ENCODE results near the gene DGKB.

DNA sequence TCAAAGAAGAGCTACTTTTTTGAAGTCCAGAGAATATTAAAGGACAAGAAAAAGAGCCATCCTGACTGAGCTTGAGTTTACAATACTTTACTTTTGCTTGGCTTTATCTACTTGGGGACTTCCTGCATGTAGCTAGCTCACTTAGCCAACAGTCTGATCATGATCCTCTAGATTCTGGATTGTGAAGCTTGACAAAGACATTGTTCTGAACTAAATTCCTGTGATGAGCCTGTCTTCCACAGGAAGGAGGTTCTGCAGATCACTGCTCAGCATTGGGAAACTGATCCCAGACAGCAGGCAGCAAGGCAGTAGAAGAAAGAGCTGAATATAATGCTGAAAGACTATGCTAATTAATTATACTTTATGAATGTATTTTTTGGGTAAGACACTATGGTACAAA lies 296.4 kb downstream of the DGKB start:
- TF ChIP-seq, protein P1, sequence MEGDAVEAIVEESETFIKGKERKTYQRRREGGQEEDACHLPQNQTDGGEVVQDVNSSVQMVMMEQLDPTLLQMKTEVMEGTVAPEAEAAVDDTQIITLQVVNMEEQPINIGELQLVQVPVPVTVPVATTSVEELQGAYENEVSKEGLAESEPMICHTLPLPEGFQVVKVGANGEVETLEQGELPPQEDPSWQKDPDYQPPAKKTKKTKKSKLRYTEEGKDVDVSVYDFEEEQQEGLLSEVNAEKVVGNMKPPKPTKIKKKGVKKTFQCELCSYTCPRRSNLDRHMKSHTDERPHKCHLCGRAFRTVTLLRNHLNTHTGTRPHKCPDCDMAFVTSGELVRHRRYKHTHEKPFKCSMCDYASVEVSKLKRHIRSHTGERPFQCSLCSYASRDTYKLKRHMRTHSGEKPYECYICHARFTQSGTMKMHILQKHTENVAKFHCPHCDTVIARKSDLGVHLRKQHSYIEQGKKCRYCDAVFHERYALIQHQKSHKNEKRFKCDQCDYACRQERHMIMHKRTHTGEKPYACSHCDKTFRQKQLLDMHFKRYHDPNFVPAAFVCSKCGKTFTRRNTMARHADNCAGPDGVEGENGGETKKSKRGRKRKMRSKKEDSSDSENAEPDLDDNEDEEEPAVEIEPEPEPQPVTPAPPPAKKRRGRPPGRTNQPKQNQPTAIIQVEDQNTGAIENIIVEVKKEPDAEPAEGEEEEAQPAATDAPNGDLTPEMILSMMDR (conservative IDR thresholded peaks at IDR 0.05 in 1 of 2, IDR thresholded peaks at IDR 0.05 in 1 of 2; ENCODE audit: extremely low read depth in 1 of 2, insufficient read depth in 1 of 2, low read depth in 1 of 2, low read length in 2 of 2) = no peak
- TF ChIP-seq EZH2 (IDR thresholded peaks at IDR 0.05; ENCODE audit: borderline replicate concordance, low read length) = no peak

Measured in mammary epithelial cell (primary cell).